ENCODE results near the gene INHBE.

The INHBE gene

DNA sequence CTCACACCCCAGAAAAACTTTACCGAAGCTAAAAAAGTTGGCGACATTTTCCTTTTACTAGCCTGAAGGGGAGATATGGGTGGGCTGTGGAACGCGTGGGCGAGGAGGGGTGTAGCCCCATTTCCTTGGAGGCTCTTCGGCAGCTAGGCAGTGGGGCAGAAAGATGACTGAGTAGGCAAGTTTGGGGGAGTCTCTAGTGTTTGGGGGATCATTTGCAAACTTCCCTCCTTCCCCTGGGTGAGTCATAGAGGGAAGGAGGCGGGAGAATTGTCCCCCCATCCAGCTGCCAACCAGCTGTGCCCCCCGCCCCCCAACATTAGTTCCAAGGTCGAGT is 6.8 kb downstream of the INHBE start:
- no peak for DNase-seq

DNA sequence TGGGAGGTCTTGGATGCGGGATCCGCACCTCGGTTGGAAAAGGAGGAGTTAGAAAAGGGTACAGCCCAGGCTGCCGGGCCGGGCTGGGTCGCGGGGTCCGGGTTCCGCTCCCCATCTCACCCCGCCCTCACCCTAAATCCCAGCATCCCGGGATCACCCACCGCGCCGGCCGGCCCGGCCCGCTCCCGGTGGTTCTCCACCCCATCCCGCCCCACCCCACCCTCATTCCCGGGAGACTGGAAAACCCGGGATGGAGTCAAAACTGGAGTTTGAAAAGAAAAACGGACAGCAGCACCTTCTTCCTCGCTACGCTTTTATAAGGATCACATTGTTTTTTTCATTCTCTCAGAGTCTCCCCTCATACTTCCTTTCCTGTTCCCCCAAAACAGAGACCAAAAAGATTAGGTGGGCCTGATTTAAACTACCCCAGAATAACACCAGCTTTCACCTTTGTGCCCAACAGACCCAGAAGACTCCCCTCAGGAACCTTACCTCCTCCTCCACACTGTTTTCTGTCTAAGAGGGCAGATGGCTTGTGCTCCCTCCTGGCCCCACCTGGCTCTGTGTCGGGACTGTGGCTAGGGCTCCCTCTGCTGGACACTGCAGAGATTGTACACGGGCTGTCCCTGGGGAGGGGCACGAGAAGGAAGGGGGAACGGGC is 7.3 kb downstream of the INHBE start:
- DNase-seq = peak; percentile 89

DNA sequence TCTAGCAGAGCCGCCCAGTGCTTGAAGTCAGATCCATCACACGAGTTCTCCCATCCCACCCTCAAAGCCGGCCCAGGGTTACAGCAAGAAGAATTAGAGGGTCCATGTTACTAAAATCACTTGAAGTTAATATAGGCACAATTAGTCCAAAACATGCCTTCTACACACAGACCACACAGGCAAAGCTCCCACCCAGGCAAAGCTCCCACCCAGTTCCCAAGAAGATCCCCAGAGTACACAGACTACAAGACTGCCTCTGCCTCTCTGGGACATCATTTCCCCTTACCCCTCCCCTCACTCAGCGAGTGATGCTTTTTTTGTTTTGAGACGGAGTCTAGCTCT is 7.8 kb downstream of the INHBE start:
- DNase-seq = no peak

DNA sequence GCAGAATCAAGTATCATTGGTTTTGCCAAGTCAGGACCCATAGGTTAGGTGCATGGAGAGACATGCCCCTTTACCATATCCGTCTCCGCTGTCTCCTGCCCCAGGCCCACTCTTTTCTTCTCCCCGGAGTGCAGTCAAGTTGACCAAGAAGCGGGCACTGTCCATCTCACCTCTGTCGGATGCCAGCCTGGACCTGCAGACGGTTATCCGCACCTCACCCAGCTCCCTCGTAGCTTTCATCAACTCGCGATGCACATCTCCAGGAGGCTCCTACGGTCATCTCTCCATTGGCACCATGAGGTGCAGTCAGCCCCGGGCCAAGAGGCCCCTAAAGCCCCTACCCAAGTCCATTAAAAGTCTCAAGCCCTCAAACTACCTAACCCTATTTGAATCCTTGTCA is 9.5 kb downstream of the INHBE start:
- no peak for DNase-seq

DNA sequence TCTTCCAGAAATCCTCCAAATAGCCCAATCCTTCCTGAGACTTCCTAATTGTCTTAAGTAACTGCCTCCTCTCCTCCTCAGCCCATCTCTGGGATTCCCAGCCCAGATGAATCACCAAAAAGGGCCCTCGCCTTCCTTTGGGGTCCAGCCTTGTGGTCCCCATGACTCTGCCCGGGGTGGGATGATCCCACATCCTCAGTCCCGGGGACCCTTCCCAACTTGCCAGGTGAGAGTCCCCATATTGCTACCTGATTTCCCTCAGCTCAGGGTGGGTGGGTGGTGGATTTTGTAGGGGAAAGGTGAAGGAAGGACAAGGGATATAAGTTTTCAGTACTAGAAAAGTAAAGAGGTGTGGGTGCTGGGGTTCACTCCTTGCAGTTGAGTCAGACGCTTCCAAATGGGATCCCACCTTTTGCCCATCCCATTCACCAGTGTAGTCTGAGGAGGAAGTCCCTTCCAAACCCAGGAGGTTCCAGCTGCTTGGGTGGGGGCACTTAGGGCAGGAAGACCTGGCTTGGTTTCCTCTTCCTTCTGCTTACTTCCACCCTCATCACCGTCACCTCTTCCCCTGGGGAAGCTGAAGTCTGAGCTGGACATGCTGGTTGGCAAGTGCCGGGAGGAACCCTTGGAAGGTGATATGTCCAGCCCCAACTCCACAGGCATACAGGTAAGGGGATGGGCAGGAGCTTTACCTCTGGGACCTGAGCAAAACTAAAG is 10.1 kb downstream of the INHBE start:
- no peak for DNase-seq

DNA sequence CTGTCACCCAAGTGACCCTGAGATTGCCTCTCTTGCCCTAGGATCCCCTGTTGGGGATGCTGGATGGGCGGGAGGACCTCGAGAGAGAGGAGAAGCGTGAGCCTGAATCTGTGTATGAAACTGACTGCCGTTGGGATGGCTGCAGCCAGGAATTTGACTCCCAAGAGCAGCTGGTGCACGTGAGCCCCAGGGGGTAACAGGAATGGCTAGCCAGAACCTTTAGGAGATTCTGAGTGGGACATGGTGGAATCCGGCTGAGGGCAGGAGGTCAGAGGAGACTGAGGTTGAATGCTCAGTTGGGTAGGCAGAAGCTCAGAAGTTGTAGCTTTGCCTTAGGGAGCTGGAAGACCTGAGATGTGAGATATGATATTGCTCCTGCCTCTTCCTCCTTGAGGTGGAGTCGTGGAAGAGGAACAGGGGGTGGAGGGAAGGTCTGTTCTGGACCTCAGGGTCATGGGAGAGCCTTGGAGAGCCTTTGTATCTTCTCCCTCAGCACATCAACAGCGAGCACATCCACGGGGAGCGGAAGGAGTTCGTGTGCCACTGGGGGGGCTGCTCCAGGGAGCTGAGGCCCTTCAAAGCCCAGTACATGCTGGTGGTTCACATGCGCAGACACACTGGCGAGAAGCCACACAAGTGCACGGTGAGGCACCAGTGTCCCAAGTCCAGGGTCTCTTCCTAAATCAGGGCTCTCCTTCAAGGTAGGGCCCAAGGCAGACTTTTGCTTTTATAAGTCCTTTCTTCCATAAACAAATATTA is 10.8 kb downstream of the INHBE start:
- no peak for DNase-seq

DNA sequence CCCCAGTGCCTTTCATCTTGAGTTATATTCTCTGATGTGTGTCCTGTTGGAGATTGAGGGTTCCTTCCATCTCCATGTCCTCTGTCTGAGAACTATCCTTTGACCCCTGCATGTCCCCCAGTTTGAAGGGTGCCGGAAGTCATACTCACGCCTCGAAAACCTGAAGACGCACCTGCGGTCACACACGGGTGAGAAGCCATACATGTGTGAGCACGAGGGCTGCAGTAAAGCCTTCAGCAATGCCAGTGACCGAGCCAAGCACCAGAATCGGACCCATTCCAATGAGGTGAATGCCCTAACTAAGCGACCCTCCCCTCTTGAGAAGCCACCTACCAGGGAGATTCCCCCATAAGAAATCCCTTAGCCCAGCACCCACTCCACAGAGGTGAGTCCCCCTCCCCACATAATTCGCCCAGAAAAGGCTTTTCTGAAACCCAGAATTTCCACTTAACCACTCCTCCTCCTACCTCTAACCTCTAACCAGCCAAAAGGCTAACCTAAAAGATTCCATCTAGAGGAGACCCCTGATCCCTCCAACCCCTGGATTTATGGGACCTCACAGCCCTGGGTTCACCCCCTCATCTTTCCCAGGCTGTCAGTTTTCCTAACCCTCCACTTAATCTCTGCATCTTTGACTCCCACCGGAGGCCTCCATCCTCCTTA is 12.2 kb downstream of the INHBE start:
- DNase-seq = no peak

DNA sequence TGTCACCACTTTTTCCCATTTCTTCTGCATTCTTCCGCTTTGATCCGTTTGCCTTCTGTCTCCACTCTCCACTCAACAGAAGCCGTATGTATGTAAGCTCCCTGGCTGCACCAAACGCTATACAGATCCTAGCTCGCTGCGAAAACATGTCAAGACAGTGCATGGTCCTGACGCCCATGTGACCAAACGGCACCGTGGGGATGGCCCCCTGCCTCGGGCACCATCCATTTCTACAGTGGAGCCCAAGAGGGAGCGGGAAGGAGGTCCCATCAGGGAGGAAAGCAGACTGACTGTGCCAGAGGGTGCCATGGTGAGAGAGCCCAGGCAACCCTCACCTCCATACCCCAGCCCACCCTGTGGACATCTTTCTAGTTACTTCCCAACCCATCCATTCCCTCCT is 12.8 kb downstream of the INHBE start:
- no peak for DNase-seq

DNA sequence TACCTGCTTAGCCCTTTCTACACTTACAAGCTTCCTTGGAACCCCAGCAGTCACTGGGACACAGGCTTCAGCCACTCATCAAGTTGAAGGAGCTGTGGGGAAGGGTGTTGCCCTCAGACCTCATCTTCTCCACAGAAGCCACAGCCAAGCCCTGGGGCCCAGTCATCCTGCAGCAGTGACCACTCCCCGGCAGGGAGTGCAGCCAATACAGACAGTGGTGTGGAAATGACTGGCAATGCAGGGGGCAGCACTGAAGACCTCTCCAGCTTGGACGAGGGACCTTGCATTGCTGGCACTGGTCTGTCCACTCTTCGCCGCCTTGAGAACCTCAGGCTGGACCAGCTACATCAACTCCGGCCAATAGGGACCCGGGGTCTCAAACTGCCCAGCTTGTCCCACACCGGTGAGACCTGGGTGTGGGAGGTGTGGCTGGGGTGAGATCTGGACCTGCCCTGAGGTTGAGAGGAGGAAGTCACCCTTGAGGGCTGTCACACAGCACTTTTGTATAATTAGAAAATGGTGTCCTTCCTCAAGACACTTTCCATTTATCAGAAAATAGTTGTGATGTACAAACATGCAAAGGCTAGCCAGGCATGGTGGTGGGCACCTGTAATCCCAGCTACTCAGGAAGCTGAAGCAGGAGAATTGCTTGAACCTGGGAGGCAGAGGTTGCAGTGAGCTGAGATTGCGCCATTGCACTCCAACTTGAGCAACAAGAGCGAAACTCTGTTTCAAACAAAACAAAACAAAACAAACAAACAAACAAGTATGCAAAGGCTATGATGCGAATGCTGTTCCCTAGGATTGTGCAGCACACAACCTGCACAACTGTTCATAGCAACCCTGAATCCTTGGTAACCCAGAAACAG is 14.4 kb downstream of the INHBE start:
- DNase-seq = no peak

DNA sequence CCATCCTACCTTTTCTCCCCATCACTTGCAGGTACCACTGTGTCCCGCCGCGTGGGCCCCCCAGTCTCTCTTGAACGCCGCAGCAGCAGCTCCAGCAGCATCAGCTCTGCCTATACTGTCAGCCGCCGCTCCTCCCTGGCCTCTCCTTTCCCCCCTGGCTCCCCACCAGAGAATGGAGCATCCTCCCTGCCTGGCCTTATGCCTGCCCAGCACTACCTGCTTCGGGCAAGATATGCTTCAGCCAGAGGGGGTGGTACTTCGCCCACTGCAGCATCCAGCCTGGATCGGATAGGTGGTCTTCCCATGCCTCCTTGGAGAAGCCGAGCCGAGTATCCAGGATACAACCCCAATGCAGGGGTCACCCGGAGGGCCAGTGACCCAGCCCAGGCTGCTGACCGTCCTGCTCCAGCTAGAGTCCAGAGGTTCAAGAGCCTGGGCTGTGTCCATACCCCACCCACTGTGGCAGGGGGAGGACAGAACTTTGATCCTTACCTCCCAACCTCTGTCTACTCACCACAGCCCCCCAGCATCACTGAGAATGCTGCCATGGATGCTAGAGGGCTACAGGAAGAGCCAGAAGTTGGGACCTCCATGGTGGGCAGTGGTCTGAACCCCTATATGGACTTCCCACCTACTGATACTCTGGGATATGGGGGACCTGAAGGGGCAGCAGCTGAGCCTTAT is 15.3 kb downstream of the INHBE start:
- no peak for DNase-seq

DNA sequence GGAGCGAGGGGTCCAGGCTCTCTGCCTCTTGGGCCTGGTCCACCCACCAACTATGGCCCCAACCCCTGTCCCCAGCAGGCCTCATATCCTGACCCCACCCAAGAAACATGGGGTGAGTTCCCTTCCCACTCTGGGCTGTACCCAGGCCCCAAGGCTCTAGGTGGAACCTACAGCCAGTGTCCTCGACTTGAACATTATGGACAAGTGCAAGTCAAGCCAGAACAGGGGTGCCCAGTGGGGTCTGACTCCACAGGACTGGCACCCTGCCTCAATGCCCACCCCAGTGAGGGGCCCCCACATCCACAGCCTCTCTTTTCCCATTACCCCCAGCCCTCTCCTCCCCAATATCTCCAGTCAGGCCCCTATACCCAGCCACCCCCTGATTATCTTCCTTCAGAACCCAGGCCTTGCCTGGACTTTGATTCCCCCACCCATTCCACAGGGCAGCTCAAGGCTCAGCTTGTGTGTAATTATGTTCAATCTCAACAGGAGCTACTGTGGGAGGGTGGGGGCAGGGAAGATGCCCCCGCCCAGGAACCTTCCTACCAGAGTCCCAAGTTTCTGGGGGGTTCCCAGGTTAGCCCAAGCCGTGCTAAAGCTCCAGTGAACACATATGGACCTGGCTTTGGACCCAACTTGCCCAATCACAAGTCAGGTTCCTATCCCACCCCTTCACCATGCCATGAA is 16.0 kb downstream of the INHBE start:
- DNase-seq = no peak

DNA sequence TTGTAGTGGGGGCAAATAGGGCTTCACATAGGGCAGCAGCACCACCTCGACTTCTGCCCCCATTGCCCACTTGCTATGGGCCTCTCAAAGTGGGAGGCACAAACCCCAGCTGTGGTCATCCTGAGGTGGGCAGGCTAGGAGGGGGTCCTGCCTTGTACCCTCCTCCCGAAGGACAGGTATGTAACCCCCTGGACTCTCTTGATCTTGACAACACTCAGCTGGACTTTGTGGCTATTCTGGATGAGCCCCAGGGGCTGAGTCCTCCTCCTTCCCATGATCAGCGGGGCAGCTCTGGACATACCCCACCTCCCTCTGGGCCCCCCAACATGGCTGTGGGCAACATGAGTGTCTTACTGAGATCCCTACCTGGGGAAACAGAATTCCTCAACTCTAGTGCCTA is 16.6 kb downstream of the INHBE start:
- no peak for DNase-seq

DNA sequence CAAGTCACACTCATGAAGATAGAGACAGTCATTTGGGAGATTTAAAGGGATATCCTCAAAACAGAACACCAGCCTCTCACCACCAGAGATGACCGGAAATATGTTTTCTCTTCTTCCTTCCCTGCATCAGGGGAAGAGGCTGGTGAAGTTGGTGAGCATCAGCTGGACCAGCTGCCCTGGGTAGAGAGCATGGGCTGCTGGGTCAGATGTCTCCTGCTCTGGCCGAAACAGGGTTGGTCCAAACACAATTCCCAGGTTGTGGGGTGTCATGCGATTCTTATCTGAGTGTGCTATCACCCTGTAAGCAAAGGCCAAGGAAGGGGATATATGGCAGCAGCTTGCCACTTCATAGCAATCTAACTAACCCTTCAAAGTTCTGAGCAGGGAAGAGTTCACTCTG is 17.3 kb downstream of the INHBE start:
- no peak for DNase-seq

DNA sequence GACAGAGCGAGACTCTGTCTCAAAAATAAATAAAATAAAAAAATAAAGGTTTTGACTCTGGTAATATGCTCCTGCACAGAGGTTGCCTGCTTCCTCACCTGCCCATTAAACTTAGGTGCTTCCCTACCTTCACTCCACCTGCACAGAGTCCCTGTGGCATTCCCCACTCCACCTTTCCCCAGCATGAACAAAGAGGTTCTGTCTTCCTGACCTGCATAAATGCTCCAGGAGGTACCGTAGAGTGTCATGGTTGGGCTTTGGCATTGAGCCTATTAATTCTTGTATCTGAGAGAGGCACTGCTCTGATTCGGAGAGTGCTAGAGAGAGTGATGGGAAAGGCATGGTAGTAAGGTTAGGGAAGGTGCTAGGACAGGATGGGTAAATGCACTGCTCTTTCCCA is 18.3 kb downstream of the INHBE start:
- no peak for DNase-seq

DNA sequence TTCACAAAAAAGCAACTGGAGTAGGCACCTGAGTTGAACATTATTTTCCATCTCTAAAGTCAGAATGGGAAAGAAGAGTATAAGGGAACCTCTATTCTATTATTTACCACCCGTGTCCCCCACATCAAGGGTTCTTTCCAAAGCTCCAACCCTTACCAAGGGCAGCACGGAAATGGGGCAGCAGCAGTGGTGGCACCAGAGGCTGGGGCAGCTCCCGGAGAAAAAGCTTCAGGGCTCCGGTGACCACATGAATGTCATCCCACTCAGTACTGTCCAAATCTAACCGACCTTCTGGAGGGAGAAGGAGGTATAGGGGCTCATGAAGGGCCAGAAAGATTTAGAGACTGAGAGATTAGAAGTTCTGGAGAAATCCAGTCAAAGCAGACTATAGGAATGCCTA is 18.8 kb downstream of the INHBE start:
- DNase-seq = no peak

DNA sequence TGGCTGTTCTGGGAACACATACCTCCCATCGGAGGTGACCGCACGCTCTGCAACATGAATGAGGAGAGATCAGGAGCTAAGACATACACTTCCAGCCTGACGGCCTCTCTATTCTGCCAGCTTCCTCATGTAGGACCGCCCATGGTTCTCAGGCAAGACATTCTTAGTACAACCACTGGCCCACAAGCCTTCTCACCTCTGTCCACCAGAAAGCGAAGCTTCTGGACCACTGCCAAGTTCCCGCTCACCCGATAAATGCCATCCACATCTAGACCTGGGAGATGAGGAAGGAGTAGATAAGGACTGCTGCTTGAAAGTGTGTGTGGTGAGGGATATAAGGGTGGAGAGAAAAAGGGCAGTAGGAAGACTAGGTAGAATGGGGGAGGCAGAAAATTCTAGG is 19.3 kb downstream of the INHBE start:
- DNase-seq = no peak

DNA sequence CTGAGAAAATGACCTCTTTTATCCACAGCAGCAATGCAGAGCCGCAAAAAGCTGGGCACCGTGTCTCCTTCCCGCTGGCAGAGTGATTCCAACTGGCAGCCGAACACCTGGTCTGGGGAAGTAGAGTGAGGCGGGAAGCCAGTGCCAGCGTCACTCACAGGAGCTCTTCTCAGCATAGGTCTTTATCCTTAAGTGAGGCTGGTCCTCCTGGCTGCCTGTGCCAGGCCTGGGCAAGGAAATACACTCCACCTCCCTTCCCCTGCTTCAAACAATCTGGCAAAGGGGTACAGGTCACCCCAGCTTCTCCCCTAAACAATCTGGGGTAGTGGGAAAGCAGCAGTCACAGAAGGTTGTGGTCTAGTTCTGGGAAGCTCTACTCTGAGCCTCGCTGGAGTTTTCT is 19.8 kb downstream of the INHBE start:
- DNase-seq = no peak

DNA sequence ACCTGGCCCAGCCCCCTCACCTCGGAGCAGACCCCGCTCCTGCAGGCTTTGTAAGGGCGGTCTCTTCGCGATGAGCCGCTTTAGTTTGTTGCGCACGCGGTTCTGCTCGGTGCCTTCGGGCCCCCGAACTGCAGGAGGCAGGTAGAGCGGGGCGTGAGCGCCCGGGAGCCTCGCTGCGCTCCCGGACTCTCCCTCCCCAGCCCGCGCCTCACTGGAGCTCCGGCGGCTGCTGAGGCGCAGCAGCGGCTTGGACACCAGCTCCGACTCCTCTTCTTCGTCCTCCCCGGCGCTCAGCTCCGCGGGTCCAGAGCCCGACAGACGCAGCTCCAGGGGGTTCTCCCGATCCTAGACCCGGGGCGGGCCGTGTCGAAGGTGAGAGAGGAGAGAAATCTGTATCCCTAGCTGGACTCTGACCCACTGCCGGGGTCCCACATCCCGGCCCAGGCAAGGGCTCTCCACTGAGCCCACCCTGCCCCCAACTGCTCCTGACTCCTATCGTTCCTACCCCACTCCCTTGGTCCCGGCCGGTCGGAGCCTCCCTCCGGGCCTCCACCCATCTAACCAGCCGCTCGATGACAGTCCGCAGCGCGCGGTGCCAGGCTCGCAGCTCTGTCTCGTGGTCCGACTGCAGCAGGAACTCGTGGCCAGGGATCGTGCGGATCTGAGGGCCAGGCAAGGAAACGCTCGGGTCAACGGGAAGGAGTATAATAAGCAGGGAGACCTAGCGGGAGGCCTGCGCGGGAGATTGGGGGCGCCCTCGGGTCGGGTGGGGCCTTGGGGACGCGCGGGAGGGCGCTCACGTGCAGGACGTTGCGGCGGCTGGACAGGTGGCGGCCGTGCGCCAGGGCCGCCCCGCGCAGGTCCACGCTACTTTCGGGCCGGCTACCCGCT is 20.4 kb downstream of the INHBE start:
- DNase-seq = peak; percentile 38

DNA sequence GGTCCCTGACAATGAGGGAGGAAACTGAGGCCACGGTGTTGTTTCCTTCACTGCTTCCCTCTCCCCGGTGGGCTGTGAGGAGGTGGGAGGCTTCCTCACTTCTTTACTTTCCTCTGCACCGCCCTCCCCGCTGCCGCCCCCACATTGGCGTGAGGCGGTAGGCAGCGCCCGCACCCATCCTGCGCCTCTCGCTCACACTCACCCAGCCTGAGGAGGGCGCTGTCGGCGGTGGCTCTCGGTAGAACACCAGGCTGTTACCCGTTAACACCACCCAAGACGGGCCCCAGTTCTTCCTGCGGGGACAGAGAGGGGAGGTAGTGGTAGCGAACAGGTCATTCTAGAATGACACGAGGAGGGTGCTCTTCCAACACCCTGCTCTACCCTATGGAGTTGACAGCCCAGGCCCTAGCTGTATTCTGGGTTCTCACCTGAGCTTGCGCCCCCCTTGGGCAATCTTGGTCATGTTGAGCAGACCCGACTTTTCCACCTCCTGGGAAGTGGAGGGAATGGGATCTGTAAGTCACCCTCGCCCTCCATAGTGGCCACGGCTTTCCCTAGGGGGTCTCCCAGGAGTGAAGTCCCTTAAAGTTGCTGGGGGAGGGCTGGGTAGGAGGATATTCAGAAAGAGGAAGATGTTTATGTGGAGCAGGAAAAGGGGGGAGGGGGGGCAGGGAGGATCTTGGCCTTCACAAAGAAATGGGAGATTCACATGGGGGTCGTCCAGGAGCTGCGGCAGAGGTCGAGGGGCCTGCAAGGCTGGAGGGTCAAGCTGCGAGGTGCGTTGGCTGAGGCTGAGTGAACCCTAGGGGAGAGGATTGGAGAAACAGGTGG is 21.3 kb downstream of the INHBE start:
- no peak for DNase-seq

All from NCI-H146 (cell line).